ENCODE data around the gene SLC6A6.

SLC6A6 gene

GRCh38 chr3:14376348-14377043 is 25.9 kb upstream of the SLC6A6 start:
- Histone ChIP-seq H3K9ac (ENCODE audit: low read length) (no peak overlapping the region), H3K4me3 (ENCODE audit: low read length) (no peak overlapping the region), H3K4me1 (ENCODE audit: control insufficient read depth, insufficient read depth, low read length) (no peaks in the 10 kb centered on the region), H3K27ac (ENCODE audit: low read depth, low read length) (no peak overlapping the region), H3K27me3 (ENCODE audit: control insufficient read depth, insufficient read depth, low read length) (no peaks in the 10 kb centered on the region), H3K36me3 (ENCODE audit: control insufficient read depth, insufficient read depth, low read length) (no peaks in the 10 kb centered on the region)

GRCh38 chr3:14377044-14377837 is 25.2 kb upstream of the SLC6A6 start:
- no peaks in the 10 kb centered on the region for H3K36me3 ChIP-seq (ENCODE audit: control insufficient read depth, insufficient read depth, low read length)
- H3K27me3 ChIP-seq (ENCODE audit: control insufficient read depth, insufficient read depth, low read length): no peaks in the 10 kb centered on the region
- H3K27ac ChIP-seq (ENCODE audit: low read depth, low read length): no peak overlapping the region
- H3K9ac ChIP-seq (ENCODE audit: low read length): no peak overlapping the region
- no peaks in the 10 kb centered on the region for H3K4me1 ChIP-seq (ENCODE audit: control insufficient read depth, insufficient read depth, low read length)
- H3K4me3 ChIP-seq (ENCODE audit: low read length): no peak overlapping the region

DNA sequence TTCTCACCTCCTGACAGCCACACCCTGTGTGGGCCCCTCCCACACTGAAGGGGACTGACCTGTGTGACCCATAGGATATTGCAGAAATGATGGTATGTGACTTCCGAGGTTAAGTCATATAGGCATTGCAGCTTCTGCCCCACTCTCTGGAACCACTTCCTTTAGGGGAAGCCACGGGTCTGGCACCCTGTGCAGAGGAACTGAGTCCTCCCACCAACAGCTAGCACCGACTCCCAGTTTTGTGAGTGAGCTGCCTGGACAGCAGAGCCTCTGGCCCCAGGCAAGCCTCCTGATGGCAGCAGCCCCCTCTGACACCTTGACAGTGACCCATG is 24.6 kb upstream of the SLC6A6 start:
- H3K9ac ChIP-seq (ENCODE audit: low read length): no peak overlapping the region

DNA sequence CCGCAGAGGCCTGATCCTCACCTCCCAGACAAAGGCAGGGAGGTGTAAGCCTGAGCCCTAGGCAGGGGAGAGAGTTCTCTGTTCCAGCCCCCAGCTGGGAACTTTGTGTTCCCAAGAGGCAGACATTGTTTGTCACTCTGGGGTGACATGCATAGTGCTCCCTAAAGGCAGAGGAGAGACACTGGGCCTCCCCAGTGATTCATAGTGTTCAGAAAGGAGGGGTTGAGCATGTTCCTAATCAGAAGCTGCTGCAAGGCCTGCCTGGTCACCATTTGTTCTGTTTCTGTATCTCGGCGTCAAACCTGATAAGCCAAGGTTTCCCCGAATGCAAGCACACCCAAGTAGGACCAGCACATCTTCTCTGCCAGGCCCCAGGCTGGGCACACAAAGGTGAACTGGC is 24.0 kb upstream of the SLC6A6 start:
- Histone ChIP-seq H3K27me3 (ENCODE audit: control insufficient read depth, insufficient read depth, low read length) (no peaks in the 10 kb centered on the region), H3K27ac (ENCODE audit: low read depth, low read length) (no peak overlapping the region), H3K9ac (ENCODE audit: low read length) (no peak overlapping the region), H3K4me1 (ENCODE audit: control insufficient read depth, insufficient read depth, low read length) (no peaks in the 10 kb centered on the region), H3K4me3 (ENCODE audit: low read length) (no peak overlapping the region), H3K36me3 (ENCODE audit: control insufficient read depth, insufficient read depth, low read length) (no peaks in the 10 kb centered on the region)

More for the DNA sequence above, 24.6 kb upstream of the SLC6A6 start:
- Histone ChIP-seq H3K27me3 (ENCODE audit: control insufficient read depth, insufficient read depth, low read length) (no peaks in the 10 kb centered on the region), H3K4me3 (ENCODE audit: low read length) (no peak overlapping the region), H3K4me1 (ENCODE audit: control insufficient read depth, insufficient read depth, low read length) (no peaks in the 10 kb centered on the region), H3K36me3 (ENCODE audit: control insufficient read depth, insufficient read depth, low read length) (no peaks in the 10 kb centered on the region), H3K27ac (ENCODE audit: low read depth, low read length) (no peak overlapping the region)

DNA sequence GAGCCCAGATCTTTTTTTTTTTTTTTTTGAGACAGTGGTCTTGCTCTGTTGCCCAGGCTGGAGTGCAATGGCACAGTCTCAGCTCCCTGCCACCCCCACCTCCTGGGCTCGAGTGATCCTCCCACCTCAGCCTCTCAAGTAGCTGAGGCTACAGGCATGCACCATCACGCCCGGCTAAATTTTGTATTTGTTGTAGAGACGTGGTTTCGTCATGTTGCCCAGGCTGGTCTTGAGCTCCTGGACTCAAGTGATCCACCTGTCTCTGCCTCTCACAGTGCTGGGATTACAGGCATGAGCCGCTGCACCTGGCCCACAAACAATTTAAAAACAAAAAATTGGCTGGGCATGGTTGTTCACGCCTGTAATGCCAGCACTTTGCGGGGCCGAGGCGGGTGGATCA is 22.6 kb upstream of the SLC6A6 start:
- H3K27ac ChIP-seq (ENCODE audit: low read depth, low read length): no peak overlapping the region
- no peak overlapping the region for H3K9ac ChIP-seq (ENCODE audit: low read length)
- no peak overlapping the region for H3K4me3 ChIP-seq (ENCODE audit: low read length)
- H3K27me3 ChIP-seq (ENCODE audit: control insufficient read depth, insufficient read depth, low read length): no peaks in the 10 kb centered on the region
- no peaks in the 10 kb centered on the region for H3K4me1 ChIP-seq (ENCODE audit: control insufficient read depth, insufficient read depth, low read length)
- H3K36me3 ChIP-seq (ENCODE audit: control insufficient read depth, insufficient read depth, low read length): no peaks in the 10 kb centered on the region

DNA sequence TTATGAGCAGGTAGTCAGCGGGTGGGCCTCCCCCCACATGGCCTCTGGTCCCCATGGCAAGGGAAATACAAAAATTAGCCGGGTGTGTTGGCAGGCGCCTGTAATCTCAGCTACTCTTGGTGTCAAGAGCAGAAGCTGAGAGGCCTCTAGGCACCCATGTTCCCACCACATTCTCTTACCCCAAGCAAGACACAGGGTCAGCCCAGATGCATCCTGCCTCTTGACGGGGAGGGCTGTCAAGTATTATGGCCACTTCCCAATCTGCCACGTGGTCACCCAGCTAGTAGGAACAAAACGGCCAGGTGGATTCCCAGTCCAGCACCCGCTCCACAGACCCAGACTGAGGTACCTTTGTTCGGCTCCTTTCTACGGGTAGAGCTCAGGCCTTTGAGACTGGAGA is 16.2 kb upstream of the SLC6A6 start:
- Histone ChIP-seq H3K4me3 (ENCODE audit: low read length) (no peak overlapping the region), H3K9ac (ENCODE audit: low read length) (no peak overlapping the region), H3K27ac (ENCODE audit: low read depth, low read length) (no peak overlapping the region), H3K36me3 (ENCODE audit: control insufficient read depth, insufficient read depth, low read length) (no peaks in the 10 kb centered on the region), H3K27me3 (ENCODE audit: control insufficient read depth, insufficient read depth, low read length) (no peaks in the 10 kb centered on the region), H3K4me1 (ENCODE audit: control insufficient read depth, insufficient read depth, low read length) (peaks cover 4% of the 10 kb centered on the region)

DNA sequence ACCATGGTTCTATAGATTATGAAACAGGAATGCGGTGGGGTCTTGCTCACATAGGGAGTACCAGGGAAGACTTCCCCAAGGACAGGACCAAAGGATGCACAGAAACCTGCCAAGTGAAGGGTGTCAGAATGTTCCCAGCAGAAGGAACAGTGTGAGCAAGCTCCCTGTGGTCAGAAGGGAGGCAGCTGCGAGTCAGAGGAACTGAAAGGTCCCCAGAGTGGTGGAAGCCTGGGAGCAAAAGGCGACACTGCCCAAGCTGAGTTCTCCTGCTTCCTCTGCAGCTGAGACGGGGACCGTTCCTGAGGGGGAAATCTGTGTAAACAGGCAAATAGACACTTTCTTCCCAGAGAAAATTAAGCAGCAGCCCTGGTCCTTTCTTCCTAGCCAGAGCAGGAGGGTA is 14.2 kb upstream of the SLC6A6 start:
- Histone ChIP-seq H3K4me1 (ENCODE audit: control insufficient read depth, insufficient read depth, low read length) (peaks cover 6% of the 10 kb centered on the region), H3K27ac (ENCODE audit: low read depth, low read length) (no peak overlapping the region), H3K36me3 (ENCODE audit: control insufficient read depth, insufficient read depth, low read length) (no peaks in the 10 kb centered on the region), H3K27me3 (ENCODE audit: control insufficient read depth, insufficient read depth, low read length) (peaks cover 5% of the 10 kb centered on the region), H3K9ac (ENCODE audit: low read length) (no peak overlapping the region), H3K4me3 (ENCODE audit: low read length) (no peak overlapping the region)

DNA sequence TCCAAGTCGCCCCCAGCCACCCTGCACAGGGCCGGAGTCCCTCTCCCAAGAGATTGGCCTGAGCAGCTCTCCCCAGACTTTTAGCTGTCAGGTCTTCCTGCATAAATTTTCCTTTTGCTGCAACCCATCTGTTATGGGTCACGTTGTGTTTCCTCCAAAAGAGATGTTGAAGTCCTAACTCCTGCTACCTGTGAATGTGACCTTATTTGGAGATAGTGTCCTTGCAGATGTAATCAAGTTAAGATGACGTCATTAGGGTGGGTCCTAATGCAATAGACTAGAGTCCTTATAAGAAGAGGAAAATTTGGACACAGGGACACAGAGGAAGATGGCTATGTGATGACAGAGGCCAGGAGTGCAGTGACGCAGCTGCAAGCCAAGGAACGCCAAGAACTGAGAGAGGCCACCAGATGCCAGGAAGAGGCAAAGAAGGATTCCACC is 13.2 kb upstream of the SLC6A6 start:
- Histone ChIP-seq H3K4me1 (ENCODE audit: control insufficient read depth, insufficient read depth, low read length) (peaks cover 6% of the 10 kb centered on the region), H3K36me3 (ENCODE audit: control insufficient read depth, insufficient read depth, low read length) (no peaks in the 10 kb centered on the region), H3K4me3 (ENCODE audit: low read length) (no peak overlapping the region), H3K27ac (ENCODE audit: low read depth, low read length) (no peak overlapping the region), H3K27me3 (ENCODE audit: control insufficient read depth, insufficient read depth, low read length) (peaks cover 5% of the 10 kb centered on the region), H3K9ac (ENCODE audit: low read length) (no peak overlapping the region)

DNA sequence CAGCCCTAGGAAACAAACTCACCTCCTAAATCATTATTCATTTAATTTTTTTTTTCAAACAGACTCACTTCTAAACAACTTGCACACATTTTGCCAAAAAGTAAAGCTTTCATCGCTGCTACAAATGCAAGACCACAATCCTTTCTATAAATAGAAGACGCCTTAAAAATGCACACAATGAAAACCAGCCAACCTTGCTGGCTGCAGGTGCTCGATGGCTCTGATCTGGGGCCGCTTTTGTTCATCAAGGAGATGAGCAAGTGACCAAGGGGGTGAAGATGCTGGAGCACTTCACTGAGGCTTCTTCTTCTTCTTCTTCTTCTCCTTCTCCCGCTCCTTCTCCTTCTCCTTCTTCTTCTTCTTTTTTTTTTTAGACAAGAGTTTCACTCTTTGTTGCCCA is 12.7 kb upstream of the SLC6A6 start:
- peaks cover 6% of the 10 kb centered on the region for H3K4me1 ChIP-seq (ENCODE audit: control insufficient read depth, insufficient read depth, low read length)
- H3K27ac ChIP-seq (ENCODE audit: low read depth, low read length): no peak overlapping the region
- peaks cover 5% of the 10 kb centered on the region for H3K27me3 ChIP-seq (ENCODE audit: control insufficient read depth, insufficient read depth, low read length)
- no peaks in the 10 kb centered on the region for H3K36me3 ChIP-seq (ENCODE audit: control insufficient read depth, insufficient read depth, low read length)
- H3K4me3 ChIP-seq (ENCODE audit: low read length): no peak overlapping the region
- H3K9ac ChIP-seq (ENCODE audit: low read length): no peak overlapping the region

- H3K27me3 ChIP-seq (ENCODE audit: control insufficient read depth, insufficient read depth, low read length): peaks cover 5% of the 10 kb centered on the region
- peaks cover 6% of the 10 kb centered on the region for H3K4me1 ChIP-seq (ENCODE audit: control insufficient read depth, insufficient read depth, low read length)
- H3K27ac ChIP-seq (ENCODE audit: low read depth, low read length): no peak overlapping the region
- H3K9ac ChIP-seq (ENCODE audit: low read length): no peak overlapping the region
- no peaks in the 10 kb centered on the region for H3K36me3 ChIP-seq (ENCODE audit: control insufficient read depth, insufficient read depth, low read length)
- H3K4me3 ChIP-seq (ENCODE audit: low read length): no peak overlapping the region
These were observed 11.4 kb upstream of the SLC6A6 start for GRCh38 chr3:14391033-14391432.

DNA sequence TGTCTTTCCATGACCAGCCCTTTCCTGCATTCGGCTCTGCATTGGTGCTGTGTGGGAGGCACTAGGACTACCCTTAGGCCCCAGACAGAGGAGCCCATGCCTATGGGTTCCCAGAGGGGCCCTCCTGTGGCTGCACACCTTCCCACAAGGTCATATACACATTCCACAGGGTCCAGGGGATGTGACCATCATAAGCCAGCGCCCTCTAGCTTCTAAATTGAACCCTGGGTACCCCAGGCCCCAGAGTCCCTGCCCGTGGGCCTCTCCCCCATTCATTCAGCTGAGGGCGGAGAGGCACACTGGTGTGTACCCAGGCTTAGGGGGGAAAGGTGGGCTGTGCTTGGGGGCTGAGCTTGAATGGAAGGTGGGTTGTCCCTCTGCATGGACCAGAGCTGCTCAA is 10.2 kb upstream of the SLC6A6 start:
- Histone ChIP-seq H3K4me1 (ENCODE audit: control insufficient read depth, insufficient read depth, low read length) (peaks cover 6% of the 10 kb centered on the region), H3K9ac (ENCODE audit: low read length) (no peak overlapping the region), H3K27me3 (ENCODE audit: control insufficient read depth, insufficient read depth, low read length) (peaks cover 5% of the 10 kb centered on the region), H3K36me3 (ENCODE audit: control insufficient read depth, insufficient read depth, low read length) (no peaks in the 10 kb centered on the region), H3K27ac (ENCODE audit: low read depth, low read length) (no peak overlapping the region), H3K4me3 (ENCODE audit: low read length) (no peak overlapping the region)

DNA sequence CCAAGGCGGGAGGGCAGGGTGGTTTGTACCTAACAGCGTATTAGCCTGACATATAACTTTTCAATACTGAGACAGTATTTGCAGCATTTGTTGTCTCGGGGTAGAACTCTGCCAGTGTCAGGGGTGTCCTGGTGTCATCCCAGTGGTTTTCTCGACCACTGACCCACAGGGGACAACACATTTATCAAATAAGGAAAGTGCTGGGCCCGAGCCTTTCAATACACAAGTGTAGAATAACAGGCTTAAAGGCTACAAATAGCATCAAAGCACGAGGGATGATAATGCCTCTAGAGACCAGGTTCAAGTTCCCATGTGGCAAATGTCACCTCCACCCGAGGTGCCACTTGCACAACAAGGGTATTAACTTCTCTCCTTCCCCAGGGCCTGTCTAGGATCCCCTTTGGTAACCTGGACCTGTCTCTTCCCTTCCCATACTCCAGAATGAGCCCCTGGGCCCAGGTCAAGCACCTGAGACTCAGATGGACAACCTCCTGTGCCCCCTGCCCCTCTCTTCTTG is 9.5 kb upstream of the SLC6A6 start:
- no peak overlapping the region for H3K27ac ChIP-seq (ENCODE audit: low read depth, low read length)
- peaks cover 6% of the 10 kb centered on the region for H3K4me1 ChIP-seq (ENCODE audit: control insufficient read depth, insufficient read depth, low read length)
- H3K4me3 ChIP-seq (ENCODE audit: low read length): no peak overlapping the region
- H3K9ac ChIP-seq (ENCODE audit: low read length): no peak overlapping the region
- peaks cover 5% of the 10 kb centered on the region for H3K27me3 ChIP-seq (ENCODE audit: control insufficient read depth, insufficient read depth, low read length)
- no peaks in the 10 kb centered on the region for H3K36me3 ChIP-seq (ENCODE audit: control insufficient read depth, insufficient read depth, low read length)
